ENCODE measurements around the gene KCNMA1. TPM values are rescaled to one million over a fixed set of nuclear protein-coding genes. Genes with fewer than 3 reads are reported as not detected.

The KCNMA1 gene
- total RNA-seq, 2 donors from 2014 or later: 23.2 to 44.5 TPM

GRCh38 chr10:77359950-77360520 is 277.6 kb downstream of the KCNMA1 start:
- Histone ChIP-seq H3K4me3 (no peak overlapping the region), H3K36me3 (no peaks in the 10 kb centered on the region), H3K4me1 (no peaks in the 10 kb centered on the region), H3K9ac (ENCODE audit: low read depth in 2 of 2, low read length in 2 of 2) (no peak overlapping the region), H3K27me3 (no peaks in the 10 kb centered on the region), H3K27ac (no peak overlapping the region), H3K9me3 (no peaks in the 10 kb centered on the region)
- DNase-seq: no peak
- intact Hi-C loops (cut with DNase I): no loop called here
- no peak for TF ChIP-seq CTCF (IDR thresholded peaks at IDR 0.05)

- H3K4me1 ChIP-seq: no peaks in the 10 kb centered on the region
- intact Hi-C loops (cut with DNase I): no loop called here
- DNase-seq: no peak
- TF ChIP-seq CTCF (IDR thresholded peaks at IDR 0.05): no peak
- H3K9me3 ChIP-seq: no peaks in the 10 kb centered on the region
- no peak overlapping the region for H3K27ac ChIP-seq
- no peaks in the 10 kb centered on the region for H3K27me3 ChIP-seq
- no peaks in the 10 kb centered on the region for H3K36me3 ChIP-seq
- H3K4me3 ChIP-seq: no peak overlapping the region
- no peak overlapping the region for H3K9ac ChIP-seq (ENCODE audit: low read depth in 2 of 2, low read length in 2 of 2)
Measured at GRCh38 chr10:77359287-77359691, 278.3 kb downstream of the KCNMA1 start.

GRCh38 chr10:77358656-77359055 is 279.0 kb downstream of the KCNMA1 start:
- no peak overlapping the region for H3K4me3 ChIP-seq
- no peak for DNase-seq
- H3K9me3 ChIP-seq: no peaks in the 10 kb centered on the region
- H3K36me3 ChIP-seq: no peaks in the 10 kb centered on the region
- intact Hi-C loops (cut with DNase I): no loop called here
- TF ChIP-seq CTCF (IDR thresholded peaks at IDR 0.05): no peak
- no peak overlapping the region for H3K27ac ChIP-seq
- no peaks in the 10 kb centered on the region for H3K4me1 ChIP-seq
- no peaks in the 10 kb centered on the region for H3K27me3 ChIP-seq
- no peak overlapping the region for H3K9ac ChIP-seq (ENCODE audit: low read depth in 2 of 2, low read length in 2 of 2)

- H3K4me3 ChIP-seq: no peak overlapping the region
- no peaks in the 10 kb centered on the region for H3K9me3 ChIP-seq
- H3K9ac ChIP-seq (ENCODE audit: low read depth in 2 of 2, low read length in 2 of 2): no peak overlapping the region
- no peak for DNase-seq
- H3K27ac ChIP-seq: no peak overlapping the region
- H3K36me3 ChIP-seq: no peaks in the 10 kb centered on the region
- H3K27me3 ChIP-seq: no peaks in the 10 kb centered on the region
- intact Hi-C loops (cut with DNase I): no loop called here
- no peaks in the 10 kb centered on the region for H3K4me1 ChIP-seq
- TF ChIP-seq CTCF (IDR thresholded peaks at IDR 0.05): no peak
Measured at GRCh38 chr10:77357611-77358310, 279.8 kb downstream of the KCNMA1 start.

- Histone ChIP-seq H3K4me1 (no peaks in the 10 kb centered on the region), H3K36me3 (no peaks in the 10 kb centered on the region), H3K9ac (ENCODE audit: low read depth in 2 of 2, low read length in 2 of 2) (no peak overlapping the region), H3K4me3 (no peak overlapping the region), H3K27me3 (no peaks in the 10 kb centered on the region), H3K9me3 (no peaks in the 10 kb centered on the region), H3K27ac (no peak overlapping the region)
- no peak for TF ChIP-seq CTCF (IDR thresholded peaks at IDR 0.05)
- no peak for DNase-seq
- intact Hi-C loops (cut with DNase I): no loop called here
Measured at GRCh38 chr10:77357185-77357584, 280.4 kb downstream of the KCNMA1 start.
